D721Med (cell line): Measurements from ENCODE around the gene SPPL2B.
"Not testable (repeated sequence)": the region's sequence is repeated elsewhere in the genome, so short reads cannot be mapped to it uniquely, and the experiment has no call there.

Experiments
- DNase-seq: peaks from one replicate; pipeline ENCODE4 v3.0.0; 2011; ENCODE audit warnings: low spot score; ENCODE audit not compliant: insufficient read length
- FAIRE-seq: peaks from 2 replicates; lab custom pipeline; 2011; peaks lifted over from hg19 to GRCh38; lab: Jason Lieb, UNC
- TF ChIP-seq, protein P1 (sequence below): IDR thresholded peaks from 2 replicates; pipeline ENCODE4 v1.5.1; 2012; ENCODE audit warnings: mild to moderate bottlenecking, control low read depth; ENCODE audit not compliant: insufficient read depth; ENCODE audit errors: missing control alignments

SPPL2B gene, protein sequence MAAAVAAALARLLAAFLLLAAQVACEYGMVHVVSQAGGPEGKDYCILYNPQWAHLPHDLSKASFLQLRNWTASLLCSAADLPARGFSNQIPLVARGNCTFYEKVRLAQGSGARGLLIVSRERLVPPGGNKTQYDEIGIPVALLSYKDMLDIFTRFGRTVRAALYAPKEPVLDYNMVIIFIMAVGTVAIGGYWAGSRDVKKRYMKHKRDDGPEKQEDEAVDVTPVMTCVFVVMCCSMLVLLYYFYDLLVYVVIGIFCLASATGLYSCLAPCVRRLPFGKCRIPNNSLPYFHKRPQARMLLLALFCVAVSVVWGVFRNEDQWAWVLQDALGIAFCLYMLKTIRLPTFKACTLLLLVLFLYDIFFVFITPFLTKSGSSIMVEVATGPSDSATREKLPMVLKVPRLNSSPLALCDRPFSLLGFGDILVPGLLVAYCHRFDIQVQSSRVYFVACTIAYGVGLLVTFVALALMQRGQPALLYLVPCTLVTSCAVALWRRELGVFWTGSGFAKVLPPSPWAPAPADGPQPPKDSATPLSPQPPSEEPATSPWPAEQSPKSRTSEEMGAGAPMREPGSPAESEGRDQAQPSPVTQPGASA

DNA sequence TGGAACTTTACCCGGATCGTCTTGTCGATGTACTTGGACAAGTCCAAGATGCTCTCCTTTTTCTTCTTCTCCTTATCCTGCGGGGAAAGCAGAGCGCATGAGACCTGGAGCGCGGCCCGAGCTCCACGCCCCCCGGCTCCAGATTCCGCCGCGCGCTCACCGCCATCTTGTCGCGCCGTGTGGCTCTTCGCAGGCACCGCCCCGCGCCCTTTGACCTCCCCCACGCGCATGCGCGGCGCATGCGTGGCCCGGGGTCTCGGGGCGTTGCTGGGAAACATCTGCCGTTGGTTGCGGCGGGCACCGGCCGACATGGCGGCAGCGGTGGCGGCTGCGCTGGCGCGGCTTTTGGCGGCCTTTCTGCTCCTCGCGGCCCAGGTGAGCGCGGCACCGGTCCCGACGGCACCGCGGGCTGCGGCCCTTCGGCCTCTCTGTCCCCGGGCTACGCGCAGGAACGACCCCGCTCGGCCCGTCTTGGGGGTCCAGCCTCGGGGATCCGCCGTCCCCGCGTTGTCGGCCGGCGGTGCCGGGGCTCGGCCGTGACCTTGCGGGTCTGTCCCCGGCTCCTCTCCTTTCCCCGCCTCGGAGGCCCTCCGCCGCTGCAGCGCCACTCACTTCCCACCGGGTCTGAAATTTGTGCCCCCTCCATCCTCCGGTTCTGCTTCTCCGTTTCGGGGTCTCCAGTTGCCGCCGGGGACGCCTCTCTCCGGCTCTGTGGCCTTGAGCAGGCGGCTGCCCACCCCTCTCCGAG lies at the start of gene SPPL2B, which contains the start of gene LSM7:
Gene SPPL2B, plus strand, starts transcription at position 284 of the 748 bp plus-strand sequence. Its CDS starts 26 bp downstream, at position 310.
Gene LSM7, minus strand, starts transcription at position 186 of the 748 bp plus-strand sequence. Its CDS starts 20 bp downstream, at position 166.
- TF ChIP-seq, protein P1, sequence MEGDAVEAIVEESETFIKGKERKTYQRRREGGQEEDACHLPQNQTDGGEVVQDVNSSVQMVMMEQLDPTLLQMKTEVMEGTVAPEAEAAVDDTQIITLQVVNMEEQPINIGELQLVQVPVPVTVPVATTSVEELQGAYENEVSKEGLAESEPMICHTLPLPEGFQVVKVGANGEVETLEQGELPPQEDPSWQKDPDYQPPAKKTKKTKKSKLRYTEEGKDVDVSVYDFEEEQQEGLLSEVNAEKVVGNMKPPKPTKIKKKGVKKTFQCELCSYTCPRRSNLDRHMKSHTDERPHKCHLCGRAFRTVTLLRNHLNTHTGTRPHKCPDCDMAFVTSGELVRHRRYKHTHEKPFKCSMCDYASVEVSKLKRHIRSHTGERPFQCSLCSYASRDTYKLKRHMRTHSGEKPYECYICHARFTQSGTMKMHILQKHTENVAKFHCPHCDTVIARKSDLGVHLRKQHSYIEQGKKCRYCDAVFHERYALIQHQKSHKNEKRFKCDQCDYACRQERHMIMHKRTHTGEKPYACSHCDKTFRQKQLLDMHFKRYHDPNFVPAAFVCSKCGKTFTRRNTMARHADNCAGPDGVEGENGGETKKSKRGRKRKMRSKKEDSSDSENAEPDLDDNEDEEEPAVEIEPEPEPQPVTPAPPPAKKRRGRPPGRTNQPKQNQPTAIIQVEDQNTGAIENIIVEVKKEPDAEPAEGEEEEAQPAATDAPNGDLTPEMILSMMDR, result no peak
- FAIRE-seq (no peak), DNase-seq (peak; percentile 99)

DNA sequence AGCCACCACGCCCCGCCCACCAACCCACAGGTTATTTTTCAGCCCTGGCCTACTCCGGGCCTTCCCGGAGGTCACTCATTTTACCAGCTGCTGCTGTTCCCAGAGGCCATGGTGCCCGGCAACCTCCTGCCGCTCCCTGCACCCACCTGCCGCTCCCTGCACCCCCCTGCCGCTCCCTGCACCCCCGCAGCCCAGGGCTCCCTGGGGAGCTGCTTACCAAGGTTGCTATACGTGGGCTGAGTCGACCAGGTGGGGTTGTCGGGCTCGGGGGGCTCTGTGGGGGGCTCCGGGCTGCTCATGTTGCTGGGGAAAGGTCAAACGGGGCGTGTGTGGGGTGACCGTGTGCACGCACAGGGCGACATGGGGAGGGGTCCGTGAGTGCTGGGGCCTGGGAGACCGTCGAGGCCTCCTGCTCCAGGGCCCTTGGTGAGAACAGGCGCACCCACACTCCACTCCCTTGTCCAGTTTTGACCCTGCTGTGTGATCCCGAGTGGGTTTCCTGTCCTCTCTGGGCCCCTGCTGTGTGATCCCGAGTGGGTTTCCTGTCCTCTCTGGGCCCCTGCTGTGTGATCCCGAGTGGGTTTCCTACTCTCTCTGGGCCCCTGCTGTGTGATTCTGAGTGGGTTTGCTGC lies 47.7 kb upstream of the SPPL2B start:
- FAIRE-seq (no peak), DNase-seq (no peak)
- TF ChIP-seq, protein P1, result no peak

DNA sequence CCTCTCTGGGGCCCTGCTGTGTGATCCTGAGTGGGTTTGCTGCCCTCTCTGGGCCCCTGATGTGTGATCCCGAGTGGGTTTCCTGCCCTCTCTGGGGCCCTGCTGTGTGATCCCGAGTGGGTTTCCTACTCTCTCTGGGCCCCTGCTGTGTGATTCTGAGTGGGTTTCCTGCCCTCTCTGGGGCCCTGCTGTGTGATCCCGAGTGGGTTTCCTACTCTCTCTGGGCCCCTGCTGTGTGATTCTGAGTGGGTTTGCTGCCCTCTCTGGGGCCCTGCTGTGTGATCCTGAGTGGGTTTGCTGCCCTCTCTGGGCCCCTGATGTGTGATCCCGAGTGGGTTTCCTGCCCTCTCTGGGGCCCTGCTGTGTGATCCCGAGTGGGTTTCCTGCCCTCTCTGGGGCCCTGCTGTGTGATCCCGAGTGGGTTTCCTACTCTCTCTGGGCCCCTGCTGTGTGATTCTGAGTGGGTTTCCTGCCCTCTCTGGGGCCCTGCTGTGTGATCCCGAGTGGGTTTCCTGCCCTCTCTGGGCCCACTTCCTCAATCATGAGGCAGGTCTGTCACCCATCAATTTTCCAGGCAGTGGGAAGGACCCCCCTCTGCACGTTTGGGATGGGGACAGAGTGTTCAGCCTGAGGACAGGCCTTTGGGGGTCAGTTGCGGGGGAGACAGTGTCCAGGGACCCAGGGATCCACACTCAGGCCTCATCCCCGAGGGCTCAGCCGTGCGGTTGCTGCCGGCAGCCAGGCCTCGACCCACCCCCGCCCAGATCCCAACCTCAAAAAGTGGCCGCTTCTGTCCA lies 47.0 kb upstream of the SPPL2B start:
- DNase-seq, FAIRE-seq: not testable (repeated sequence)

DNA sequence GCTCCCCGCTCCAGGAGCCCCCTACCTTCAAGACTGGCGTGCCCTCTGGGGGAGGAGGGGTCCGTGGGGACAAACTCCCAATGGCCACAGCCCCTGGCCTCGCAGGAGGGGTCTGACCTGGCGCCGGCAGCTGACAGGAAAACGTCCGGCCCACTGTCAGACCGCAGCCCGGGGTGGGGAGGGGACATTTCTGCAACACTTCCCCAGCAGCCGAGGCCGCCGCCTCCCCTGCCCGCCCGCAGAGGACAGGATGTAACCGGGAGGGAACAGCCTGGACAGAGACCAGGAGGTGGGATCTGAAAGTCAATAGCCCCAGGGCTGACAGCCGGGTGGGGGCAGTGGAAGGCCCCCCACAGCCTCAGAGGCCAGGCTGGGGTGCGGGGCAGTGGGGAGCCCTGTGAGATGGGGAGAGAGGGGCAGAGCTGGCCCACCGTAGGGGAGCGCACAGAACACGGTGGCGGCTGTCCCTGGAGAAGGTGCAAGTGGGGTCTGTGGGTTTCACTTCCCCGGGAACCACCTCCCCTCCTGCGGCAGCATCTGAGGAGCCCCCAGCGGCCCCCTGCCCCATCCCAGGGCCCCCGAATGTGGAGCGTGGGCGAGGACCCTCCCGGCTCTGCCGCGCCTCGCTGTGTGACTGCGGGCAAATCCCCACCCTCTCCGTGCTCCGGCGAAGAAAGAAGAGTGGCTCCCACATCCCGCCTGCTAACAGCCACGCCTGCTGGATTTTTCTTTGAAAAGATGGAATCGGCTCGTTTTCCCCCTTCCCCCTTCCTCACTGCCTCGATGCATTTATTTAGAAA lies 46.2 kb upstream of the SPPL2B start, which contains the start of gene PEAK3:
Gene PEAK3, minus strand, starts transcription at position 114 of the 800 bp plus-strand sequence. CDS start 1,244 bp downstream, outside the sequence.
- DNase-seq (no peak), FAIRE-seq (no peak)
- TF ChIP-seq, protein P1, result no peak

DNA sequence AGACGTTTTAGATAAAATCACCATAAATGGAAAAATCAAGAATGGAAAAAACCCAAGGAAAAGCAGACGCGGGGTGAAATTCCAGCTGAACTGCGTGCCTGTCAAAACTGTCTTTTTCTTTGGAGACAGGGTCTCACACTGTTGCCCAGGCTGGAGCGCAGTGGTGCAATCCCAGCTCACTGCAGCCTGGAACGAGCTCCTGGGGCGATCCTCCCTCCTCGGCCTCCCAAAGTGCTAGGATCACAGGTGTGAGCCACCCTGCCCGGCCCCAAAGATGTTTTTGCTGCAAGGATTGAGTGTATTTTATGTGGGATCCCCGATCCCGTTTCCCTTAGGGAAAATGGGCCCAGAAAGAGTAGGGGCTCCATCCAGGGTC lies 45.6 kb upstream of the SPPL2B start:
- FAIRE-seq (no peak), DNase-seq (no peak)
- TF ChIP-seq, protein P1, result no peak

DNA sequence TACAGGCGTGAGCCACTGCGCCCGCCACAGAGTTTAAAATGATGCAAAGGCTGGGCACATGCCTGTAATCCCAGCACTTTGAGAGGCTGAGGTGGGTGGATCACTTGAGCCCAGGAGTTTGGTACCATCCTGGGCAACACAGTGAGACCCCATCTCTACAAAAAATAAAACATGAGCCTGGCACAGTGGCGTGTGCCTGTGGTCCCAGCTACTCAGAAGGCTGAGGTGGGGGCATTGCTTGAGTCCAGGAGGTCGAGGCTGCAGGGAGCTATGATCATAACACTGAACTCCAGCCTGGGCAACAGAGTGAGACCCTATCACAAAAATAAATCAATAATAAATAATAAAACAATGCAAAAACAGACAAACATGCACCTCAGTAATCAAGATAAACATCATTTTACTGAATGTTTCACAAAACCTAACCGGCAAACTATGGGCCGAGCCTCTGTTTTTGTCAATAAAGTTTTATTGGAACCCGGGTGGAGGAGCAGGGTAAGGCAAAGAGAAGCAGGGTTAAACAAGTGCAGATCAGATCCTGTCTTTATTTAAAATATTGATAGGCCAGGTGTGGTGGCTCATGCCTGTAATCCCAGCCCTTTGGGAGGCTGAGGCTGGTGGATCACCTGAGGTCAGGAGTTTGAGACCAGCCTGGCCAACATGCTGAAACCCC lies 44.5 kb upstream of the SPPL2B start:
- FAIRE-seq (no peak), DNase-seq (no peak)
- TF ChIP-seq, protein P1, result no peak
